Measurements from ENCODE around the gene ARHGAP6. TPM values are rescaled to one million over a fixed set of nuclear protein-coding genes. Genes with fewer than 3 reads are reported as not detected.
A peak's percentile ranks its signal among the peaks of the same experiment; 100 is the strongest.

Gene ARHGAP6
- total and polyA plus RNA-seq, 2 of the 4 experiments (the other 2 are of a cell fraction), result 1.4 to 1.8 TPM

GRCh38 chrX:11309220-11309619 lies 356.5 kb downstream of the ARHGAP6 start:
- Histone ChIP-seq H3K9me1 (ENCODE audit: insufficient read depth, low read length) (no peaks in the 10 kb centered on the region), H3K9me3 (ENCODE audit: control insufficient read depth, insufficient read depth, low read length) (no peaks in the 10 kb centered on the region), H3K56ac (ENCODE audit: extremely low read depth, insufficient read depth, low read length) (no peak overlapping the region), H4K8ac (ENCODE audit: low read depth in 2 of 2, low read length in 2 of 2) (no peak overlapping the region), H3K9ac (ENCODE audit: low read depth, low read length) (no peak overlapping the region), H2AK5ac (ENCODE audit: low read depth, low read length) (no peak overlapping the region), H3K23ac (ENCODE audit: low read depth, low read length) (no peak overlapping the region), H3K18ac (ENCODE audit: low read depth, low read length) (no peak overlapping the region), H3K27me3 (ENCODE audit: control insufficient read depth, insufficient read depth, low read length) (no peaks in the 10 kb centered on the region), H3K27ac (ENCODE audit: insufficient read depth, low read length) (no peak overlapping the region), H2BK5ac (ENCODE audit: low read depth, low read length, poor library complexity, severe bottlenecking) (no peak overlapping the region), H2BK20ac (ENCODE audit: low read depth, low read length) (no peak overlapping the region), H3K4me1 (ENCODE audit: control insufficient read depth, insufficient read depth, low read length) (no peaks in the 10 kb centered on the region), H3K14ac (replicated peaks; ENCODE audit: low read depth, low read length) (no peak overlapping the region; the same call in 1 of the 2 replicates), H3K79me1 (ENCODE audit: low read depth in 1 of 2, low read length in 2 of 2) (no peaks in the 10 kb centered on the region), H3K36me3 (ENCODE audit: control insufficient read depth, insufficient read depth, low read length) (no peaks in the 10 kb centered on the region), H2BK15ac (ENCODE audit: low read depth, low read length) (no peak overlapping the region), H2AFZ (replicated peaks; ENCODE audit: low read length, poor library complexity) (no peak overlapping the region), H4K5ac (ENCODE audit: low read depth, low read length) (no peak overlapping the region), H3K4ac (ENCODE audit: low read depth, low read length) (no peak overlapping the region), H4K20me1 (ENCODE audit: insufficient read depth, low read length) (no peaks in the 10 kb centered on the region), H4K91ac (ENCODE audit: insufficient read depth, low read depth, low read length) (no peak overlapping the region), H2BK120ac (ENCODE audit: low read depth, low read length) (no peak overlapping the region), H3K4me3 (ENCODE audit: insufficient read depth, low read depth, low read length) (no peak overlapping the region), H3K4me2 (ENCODE audit: low read depth, low read length) (no peak overlapping the region), H2AK9ac (replicated peaks; ENCODE audit: low read depth, low read length, poor library complexity) (no peak overlapping the region)
- TF ChIP-seq POLR2A (IDR thresholded peaks at IDR 0.05; ENCODE audit: low read depth, low read length), result no peak
- no peak for TF ChIP-seq BHLHE40 (IDR thresholded peaks at IDR 0.05; ENCODE audit: low read depth, low read length)
- no peak for TF ChIP-seq NFE2L2 (IDR thresholded peaks at IDR 0.05; ENCODE audit: low read depth, low read length)
- TF ChIP-seq RCOR1 (IDR thresholded peaks at IDR 0.05; ENCODE audit: insufficient replicate concordance, low read length), result no peak
- TF ChIP-seq SMC3 (IDR thresholded peaks at IDR 0.05; ENCODE audit: low read depth, low read length), result no peak
- TF ChIP-seq CTCF (conservative IDR thresholded peaks at IDR 0.05; ENCODE audit: low read depth, low read length), result no peak
- no peak for TF ChIP-seq MAZ (IDR thresholded peaks at IDR 0.05; ENCODE audit: borderline replicate concordance, low read depth, low read length)
- no peak for TF ChIP-seq CHD1 (IDR thresholded peaks at IDR 0.05; ENCODE audit: low read depth, low read length)
- TF ChIP-seq MXI1 (IDR thresholded peaks at IDR 0.05; ENCODE audit: borderline replicate concordance, low read depth, low read length), result no peak
- no peak for TF ChIP-seq ELK1 (IDR thresholded peaks at IDR 0.05; ENCODE audit: borderline replicate concordance, low read depth, low read length)
- TF ChIP-seq FOS (IDR thresholded peaks at IDR 0.05; ENCODE audit: low read depth, low read length), result no peak
- TF ChIP-seq MAFK (IDR thresholded peaks at IDR 0.05; ENCODE audit: low read depth, low read length), result no peak
- TF ChIP-seq RAD21 (IDR thresholded peaks at IDR 0.05; ENCODE audit: low read length), result no peak
- TF ChIP-seq CEBPB (IDR thresholded peaks at IDR 0.05; ENCODE audit: low read depth, low read length), result no peak
- TF ChIP-seq USF2 (IDR thresholded peaks at IDR 0.05; ENCODE audit: low read depth, low read length), result no peak
- no peak for TF ChIP-seq RFX5 (IDR thresholded peaks at IDR 0.05; ENCODE audit: low read depth, low read length)
- no CpG with 5 or more reads among the region's 5 CpGs for WGBS, 2 experiments (ENCODE audit: extremely low coverage in 2 of 2, insufficient read length in 1 of 2)
- no TSS peak for BruUV-seq (replicated peaks)
- dilution Hi-C loops (cut with HindIII; ENCODE audit: low sequenced_read_pairs, unreplicated experiment) (no loop called here), intact Hi-C loops (cut with micrococcal nuclease) (no loop called here), in situ Hi-C loops (cut with MboI; ENCODE audit: low sequenced_read_pairs) (no loop called here)
- DNase-seq (no peak), ATAC-seq (ENCODE audit: low read depth) (peak; percentile 75)
- POLR2A ChIA-PET (ENCODE audit: unreplicated experiment), result no interaction called here
- CTCF ChIA-PET, result no interaction called here
